ENCODE measurements around the gene C12orf42.

DNA sequence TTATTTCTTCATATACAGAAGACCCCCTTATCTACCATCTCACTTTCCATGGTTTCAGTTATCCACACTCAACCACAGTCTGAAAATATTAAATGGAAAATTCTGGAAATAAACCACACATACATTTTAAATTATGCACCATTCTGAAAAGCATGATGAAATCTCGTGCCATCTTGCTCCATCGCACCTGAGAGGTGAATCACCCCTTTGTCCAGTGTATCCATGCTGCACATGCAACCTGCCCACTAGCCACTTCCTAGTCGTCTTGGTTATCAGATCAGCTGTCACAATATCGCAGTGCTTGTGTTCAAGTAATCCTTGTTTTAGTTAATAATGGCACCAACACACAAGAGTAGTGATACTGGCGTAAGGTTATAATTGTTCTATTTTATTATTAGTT lies 145.7 kb downstream of the C12orf42 start:
- TF ChIP-seq, protein P1, sequence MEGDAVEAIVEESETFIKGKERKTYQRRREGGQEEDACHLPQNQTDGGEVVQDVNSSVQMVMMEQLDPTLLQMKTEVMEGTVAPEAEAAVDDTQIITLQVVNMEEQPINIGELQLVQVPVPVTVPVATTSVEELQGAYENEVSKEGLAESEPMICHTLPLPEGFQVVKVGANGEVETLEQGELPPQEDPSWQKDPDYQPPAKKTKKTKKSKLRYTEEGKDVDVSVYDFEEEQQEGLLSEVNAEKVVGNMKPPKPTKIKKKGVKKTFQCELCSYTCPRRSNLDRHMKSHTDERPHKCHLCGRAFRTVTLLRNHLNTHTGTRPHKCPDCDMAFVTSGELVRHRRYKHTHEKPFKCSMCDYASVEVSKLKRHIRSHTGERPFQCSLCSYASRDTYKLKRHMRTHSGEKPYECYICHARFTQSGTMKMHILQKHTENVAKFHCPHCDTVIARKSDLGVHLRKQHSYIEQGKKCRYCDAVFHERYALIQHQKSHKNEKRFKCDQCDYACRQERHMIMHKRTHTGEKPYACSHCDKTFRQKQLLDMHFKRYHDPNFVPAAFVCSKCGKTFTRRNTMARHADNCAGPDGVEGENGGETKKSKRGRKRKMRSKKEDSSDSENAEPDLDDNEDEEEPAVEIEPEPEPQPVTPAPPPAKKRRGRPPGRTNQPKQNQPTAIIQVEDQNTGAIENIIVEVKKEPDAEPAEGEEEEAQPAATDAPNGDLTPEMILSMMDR (IDR thresholded peaks at IDR 0.05): no peak
- TF ChIP-seq POLR2A (IDR thresholded peaks at IDR 0.05): no peak

Data from uterus (tissue), 2 donors.